Transverse colon (tissue), 4 donors: ENCODE measurements around the gene HSH2D. TPM values are rescaled to one million over a fixed set of nuclear protein-coding genes. Genes with fewer than 3 reads are reported as not detected.

Experiments used
- DNase-seq: peaks from one replicate; pipeline ENCODE4 v3.0.0-alpha.2; 2019
- H3K27ac ChIP-seq, 4 donors: fragments of 200-600 bp; sonication (generic); 2 replicates each; pipeline ENCODE4 v1.5.1; 2016 to 2018; ENCODE audit warnings: inconsistent platforms in 4 of 4
- H3K27me3 ChIP-seq: fragments of 200-600 bp; sonication (generic); 2 replicates; pipeline ENCODE4 v1.5.1; 2017; ENCODE audit warnings: inconsistent platforms
- H3K36me3 ChIP-seq, 4 donors: fragments of 200-600 bp; sonication (generic); 2 replicates each; pipeline ENCODE4 v1.5.1; 2017 to 2019; ENCODE audit warnings: inconsistent platforms in 4 of 4
- H3K4me1 ChIP-seq, 4 donors: fragments of 200-600 bp; sonication (generic); 2 replicates each; pipeline ENCODE4 v1.5.1; 2017 to 2020; ENCODE audit warnings: inconsistent platforms in 4 of 4
- H3K4me3 ChIP-seq, 4 donors: fragments of 200-600 bp; sonication (generic); 1 replicate in 1 of 4; 2 replicates in 3 of 4; pipeline versions ENCODE4 v1.5.1 to v1.6.1; 2017 to 2019; ENCODE audit warnings: inconsistent platforms in 4 of 4
- H3K9me3 ChIP-seq, 2 donors: fragments of 200-600 bp; sonication (generic); 2 replicates each; pipeline ENCODE4 v1.5.1; 2017 to 2019; ENCODE audit warnings: inconsistent platforms in 2 of 2
- CTCF ChIP-seq, 5 experiments: fragments of 200-600 bp in 3 of 5; fragments of 450-650 bp in 2 of 5; sonication (generic) in 3 of 5; IDR thresholded peaks; 1 replicate in 2 of 5; 2 replicates in 3 of 5; pipeline ENCODE4 v1.5.1; 2016 to 2017; ENCODE audit warnings: antibody characterized with exemption in 5 of 5, inconsistent platforms in 3 of 5, mild to moderate bottlenecking in 2 of 5, moderate library complexity in 1 of 5
- EP300 ChIP-seq: sonication (generic); formaldehyde crosslinking; IDR thresholded peaks from one replicate; pipeline ENCODE4 v1.6.1; 2017; ENCODE audit warnings: antibody characterized with exemption, low read depth
- POLR2A ChIP-seq: fragments of 450-650 bp; IDR thresholded peaks from one replicate; pipeline ENCODE4 v1.6.1; 2016; ENCODE audit warnings: antibody characterized with exemption, mild to moderate bottlenecking, moderate library complexity
- POLR2AphosphoS5 ChIP-seq, 3 donors: sonication (generic); formaldehyde crosslinking; IDR thresholded peaks; one replicate each; pipeline ENCODE4 v1.6.1; 2016; ENCODE audit warnings: antibody characterized with exemption in 3 of 3
- WGBS, 2 donors: methylation state at CpG; one replicate each; pipeline ENCODE4 v1.1.5; 2018; ENCODE audit warnings: low coverage in 1 of 2; 5-methylcytosine and 5-hydroxymethylcytosine counted together
- in situ Hi-C, 4 donors: fragments of 200-750 bp; cut with MboI; loops; one replicate each; pipeline versions ENCODE4 v1.15.0 to v1.15.1; 2017; ENCODE audit warnings: low sequenced_read_pairs in 3 of 4, low pct_ligation_motif_present in 1 of 4, low pct_unique_long_range_greater_than_20kb in 1 of 4
- intact Hi-C: fragments of 100-400 bp; cut with DNase I; formaldehyde crosslinking; loops from one replicate; pipeline ENCODE4 v1.15.1; 2023; ENCODE audit warnings: low total_unique reads
- total RNA-seq, 4 donors: library from RNA; depleted of rRNA; stranded (reverse); fragments of >200 nt; gene quantifications; one replicate each; pipeline ENCODE4 v1.1.0, GENCODE V29; 2016

The HSH2D gene
- total RNA-seq, 4 donors from 2014 or later = 17.6 to 55.4 (median 30.8) TPM

GRCh38 chr19:16113727-16114126 is 29.8 kb upstream of the HSH2D start:
- Histone ChIP-seq H3K27me3 (no peaks in the 10 kb centered on the region), H3K36me3 (peaks cover 0 to 8% (median 0%) of the 10 kb centered on the region in 4 donors), H3K9me3 (no peaks in the 10 kb centered on the region), H3K4me3 (no peak overlapping the region), H3K4me1 (peaks cover 38 to 65% (median 42%) of the 10 kb centered on the region in 4 donors), H3K27ac (peak overlapping the region in 3 of 4 donors; percentile 40 to 54 (median 52))
- in situ Hi-C loops (no loop called here), intact Hi-C loops (no loop called here)
- TF ChIP-seq POLR2A (no peak), CTCF (IDR thresholded peaks at IDR 0.05) (no peak), EP300 (no peak), POLR2AphosphoS5 (IDR thresholded peaks at IDR 0.05) (no peak)
- 66 to 78% methylated on average over 2 to 3 of the region's 3 CpGs for WGBS, 2 donors
- DNase-seq = no peak

GRCh38 chr19:16115301-16116039 is 28.0 kb upstream of the HSH2D start:
- 89 to 100% methylated on average over 1 to 9 of the region's 9 CpGs for WGBS, 2 donors
- TF ChIP-seq CTCF (IDR thresholded peaks at IDR 0.05) (no peak), POLR2AphosphoS5 (IDR thresholded peaks at IDR 0.05) (peak in 1 of 3 donors; percentile 25)
- intact Hi-C loops = loop anchor here (5.0 kb wide), 1 partner anchor 73 kb away; no protein-coding TSS in a partner anchor
- Histone ChIP-seq H3K27me3 (no peaks in the 10 kb centered on the region), H3K9me3 (no peaks in the 10 kb centered on the region), H3K36me3 (peaks cover 0 to 12% (median 0%) of the 10 kb centered on the region in 4 donors), H3K27ac (peak overlapping the region; percentile 42 to 54 (median 50)), H3K4me3 (no peak overlapping the region), H3K4me1 (peaks cover 38 to 79% (median 46%) of the 10 kb centered on the region in 4 donors)
- in situ Hi-C loops = no loop called here
- DNase-seq = peak; percentile 51

GRCh38 chr19:16116067-16116466 is 27.4 kb upstream of the HSH2D start:
- in situ Hi-C loops = no loop called here
- WGBS, 2 donors = 56 to 63% methylated on average over 3 to 4 of the region's 4 CpGs
- Histone ChIP-seq H3K36me3 (peaks cover 0 to 12% (median 0%) of the 10 kb centered on the region in 4 donors), H3K4me3 (no peak overlapping the region), H3K9me3 (no peaks in the 10 kb centered on the region), H3K27ac (peak overlapping the region in 2 of 4 donors; percentile 15 to 85), H3K27me3 (no peaks in the 10 kb centered on the region), H3K4me1 (peaks cover 35 to 74% (median 43%) of the 10 kb centered on the region in 4 donors)
- intact Hi-C loops = loop anchor here (5.0 kb wide), 1 partner anchor 74 kb away; no protein-coding TSS in a partner anchor
- DNase-seq = no peak
- TF ChIP-seq POLR2AphosphoS5 (IDR thresholded peaks at IDR 0.05) (no peak), EP300 (no peak), CTCF (IDR thresholded peaks at IDR 0.05) (no peak), POLR2A (no peak)

GRCh38 chr19:16117594-16118033 is 25.9 kb upstream of the HSH2D start:
- in situ Hi-C loops = no loop called here
- intact Hi-C loops = loop anchor here (5.0 kb wide), 1 partner anchor 75 kb away; no protein-coding TSS in a partner anchor
- Histone ChIP-seq H3K27ac (peak overlapping the region; percentile 66 to 85 (median 76)), H3K4me3 (no peak overlapping the region), H3K4me1 (peaks cover 24 to 67% (median 38%) of the 10 kb centered on the region in 4 donors), H3K9me3 (no peaks in the 10 kb centered on the region), H3K27me3 (no peaks in the 10 kb centered on the region), H3K36me3 (peaks cover 0 to 27% (median 6%) of the 10 kb centered on the region in 4 donors)
- TF ChIP-seq POLR2AphosphoS5 (IDR thresholded peaks at IDR 0.05) (no peak), EP300 (no peak), CTCF (IDR thresholded peaks at IDR 0.05) (no peak), POLR2A (no peak)
- DNase-seq = peak; percentile 51
- WGBS, 2 donors = 85 to 90% methylated on average over 2 to 11 of the region's 11 CpGs
